ENCODE results near the gene CCDC192. TPM values are rescaled to one million over a fixed set of nuclear protein-coding genes. Genes with fewer than 3 reads are reported as not detected.
"Not testable (repeated sequence)": the region's sequence is repeated elsewhere in the genome, so short reads cannot be mapped to it uniquely, and the experiment has no call there.

The CCDC192 gene
- total and polyA plus RNA-seq, 2 experiments from 2014 or later: 0.92 TPM; not detected in 1

DNA sequence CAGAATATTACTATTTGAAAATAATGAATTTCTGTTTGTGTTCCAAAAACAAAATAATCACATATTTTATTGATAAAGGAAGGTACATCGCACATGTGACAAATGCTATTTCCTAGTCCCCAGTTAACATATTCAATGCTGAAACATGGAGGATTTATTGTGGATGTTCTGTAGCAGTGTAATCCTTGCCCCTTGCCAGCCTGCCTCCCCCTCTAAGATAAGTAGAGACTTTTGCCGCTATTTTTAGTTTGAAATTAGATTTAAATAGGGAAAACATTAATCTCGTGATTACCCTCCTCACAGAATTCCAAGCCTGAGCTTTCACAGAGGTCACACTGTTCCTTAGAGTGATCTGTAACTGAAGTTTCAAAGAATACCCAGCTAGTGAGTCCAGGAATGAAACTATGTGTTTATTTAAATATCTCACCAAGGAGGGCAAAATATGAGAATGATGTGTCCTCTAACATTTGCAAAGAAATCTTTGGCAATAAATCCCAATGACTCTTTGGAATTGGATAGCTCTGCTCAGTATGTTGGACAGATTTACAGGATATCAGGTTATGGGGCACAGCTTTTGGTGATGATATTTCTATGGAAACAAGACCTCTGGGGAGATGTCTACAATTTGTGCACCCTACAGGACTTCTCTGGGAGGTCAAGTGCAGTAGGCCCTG lies 37.0 kb upstream of the CCDC192 start:
- Histone ChIP-seq H3K4me1 (ENCODE audit: low read depth) (peaks cover 4% of the 10 kb centered on the region), H3K4me3 (no peak overlapping the region), H3K27me3 (no peaks in the 10 kb centered on the region), H3K27ac (no peak overlapping the region), H3K36me3 (no peaks in the 10 kb centered on the region), H3K9me3 (ENCODE audit: low read depth) (no peaks in the 10 kb centered on the region)
- TF ChIP-seq, protein P1, sequence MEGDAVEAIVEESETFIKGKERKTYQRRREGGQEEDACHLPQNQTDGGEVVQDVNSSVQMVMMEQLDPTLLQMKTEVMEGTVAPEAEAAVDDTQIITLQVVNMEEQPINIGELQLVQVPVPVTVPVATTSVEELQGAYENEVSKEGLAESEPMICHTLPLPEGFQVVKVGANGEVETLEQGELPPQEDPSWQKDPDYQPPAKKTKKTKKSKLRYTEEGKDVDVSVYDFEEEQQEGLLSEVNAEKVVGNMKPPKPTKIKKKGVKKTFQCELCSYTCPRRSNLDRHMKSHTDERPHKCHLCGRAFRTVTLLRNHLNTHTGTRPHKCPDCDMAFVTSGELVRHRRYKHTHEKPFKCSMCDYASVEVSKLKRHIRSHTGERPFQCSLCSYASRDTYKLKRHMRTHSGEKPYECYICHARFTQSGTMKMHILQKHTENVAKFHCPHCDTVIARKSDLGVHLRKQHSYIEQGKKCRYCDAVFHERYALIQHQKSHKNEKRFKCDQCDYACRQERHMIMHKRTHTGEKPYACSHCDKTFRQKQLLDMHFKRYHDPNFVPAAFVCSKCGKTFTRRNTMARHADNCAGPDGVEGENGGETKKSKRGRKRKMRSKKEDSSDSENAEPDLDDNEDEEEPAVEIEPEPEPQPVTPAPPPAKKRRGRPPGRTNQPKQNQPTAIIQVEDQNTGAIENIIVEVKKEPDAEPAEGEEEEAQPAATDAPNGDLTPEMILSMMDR (IDR thresholded peaks at IDR 0.05; ENCODE audit: low read depth, low read length): no peak
- DNase-seq (ENCODE audit: low read depth in 1 of 2, low spot score in 1 of 2): no peak

- TF ChIP-seq, protein P1 (IDR thresholded peaks at IDR 0.05; ENCODE audit: low read depth, low read length): no peak
- Histone ChIP-seq H3K4me3 (no peak overlapping the region), H3K36me3 (no peaks in the 10 kb centered on the region), H3K4me1 (ENCODE audit: low read depth) (peaks cover 4% of the 10 kb centered on the region), H3K27me3 (no peaks in the 10 kb centered on the region), H3K27ac (no peak overlapping the region), H3K9me3 (ENCODE audit: low read depth) (no peaks in the 10 kb centered on the region)
- DNase-seq (ENCODE audit: low read depth in 1 of 2, low spot score in 1 of 2): no peak
Observed at GRCh38 chr5:127667926-127668325, 35.3 kb upstream of the CCDC192 start.

- H3K36me3 ChIP-seq: no peaks in the 10 kb centered on the region
- TF ChIP-seq, protein P1 (IDR thresholded peaks at IDR 0.05; ENCODE audit: low read depth, low read length): no peak
- H3K4me1 ChIP-seq (ENCODE audit: low read depth): peaks cover 1% of the 10 kb centered on the region
- no peak overlapping the region for H3K4me3 ChIP-seq
- no peak for DNase-seq (ENCODE audit: low read depth in 1 of 2, low spot score in 1 of 2)
- H3K27me3 ChIP-seq: no peaks in the 10 kb centered on the region
- no peaks in the 10 kb centered on the region for H3K9me3 ChIP-seq (ENCODE audit: low read depth)
- no peak overlapping the region for H3K27ac ChIP-seq
Observed at GRCh38 chr5:127671218-127671617, 32.0 kb upstream of the CCDC192 start.

DNA sequence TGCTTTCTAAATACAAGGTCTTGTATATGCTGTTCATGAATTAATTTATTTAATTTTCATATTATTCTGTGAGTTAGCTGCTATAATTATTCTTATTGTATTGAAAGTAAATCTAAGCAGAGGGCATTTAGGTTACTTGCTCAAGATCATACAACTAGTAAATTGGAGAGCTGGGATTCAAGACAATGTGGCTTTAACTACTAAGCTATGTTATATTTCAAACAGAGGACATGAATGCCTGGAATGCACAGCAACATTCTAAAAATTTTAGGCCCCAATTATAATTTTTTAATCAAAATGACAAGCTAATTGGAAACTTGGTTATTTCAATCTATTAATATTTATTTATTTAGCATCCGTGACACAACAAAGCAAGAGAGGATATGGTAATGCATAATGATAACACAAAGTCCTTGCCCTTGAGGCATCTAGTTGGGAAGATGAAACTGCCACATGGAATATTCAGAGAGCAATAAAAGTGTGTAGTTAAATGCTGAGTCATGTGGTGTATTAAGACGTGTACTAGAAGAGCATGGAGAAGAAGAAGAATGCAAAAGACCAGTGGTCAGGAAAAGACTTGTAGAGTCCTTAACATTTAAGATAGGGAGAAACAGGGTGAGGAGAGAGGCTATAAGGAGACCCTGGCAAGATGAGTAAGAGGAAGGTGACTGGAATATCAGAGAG lies 29.9 kb upstream of the CCDC192 start:
- Histone ChIP-seq H3K27me3 (no peaks in the 10 kb centered on the region), H3K27ac (no peak overlapping the region), H3K4me1 (ENCODE audit: low read depth) (no peaks in the 10 kb centered on the region), H3K4me3 (no peak overlapping the region), H3K36me3 (no peaks in the 10 kb centered on the region), H3K9me3 (ENCODE audit: low read depth) (no peaks in the 10 kb centered on the region)
- TF ChIP-seq, protein P1 (IDR thresholded peaks at IDR 0.05; ENCODE audit: low read depth, low read length): no peak
- no peak for DNase-seq (ENCODE audit: low read depth in 1 of 2, low spot score in 1 of 2)

DNA sequence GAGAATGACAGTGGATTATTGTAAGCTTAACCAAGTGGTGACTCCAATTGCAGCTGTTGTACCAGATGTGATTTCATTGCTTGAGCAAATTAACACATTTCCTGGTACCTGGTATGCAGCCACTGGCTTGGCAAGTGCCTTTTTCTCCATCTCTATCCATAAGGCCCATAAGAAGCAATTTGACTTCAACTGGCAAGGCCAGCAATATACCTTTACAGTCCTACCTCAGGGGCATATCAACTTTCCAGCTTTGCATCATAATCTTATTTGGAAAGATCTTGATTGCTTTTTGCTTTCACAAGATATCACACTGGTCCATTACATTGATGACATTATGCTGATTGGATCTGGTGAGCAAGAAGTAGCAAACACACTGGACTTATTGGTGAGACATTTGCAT lies 26.2 kb upstream of the CCDC192 start:
- H3K27me3 ChIP-seq; H3K36me3 ChIP-seq; H3K9me3 ChIP-seq (ENCODE audit: low read depth); H3K4me3 ChIP-seq; H3K4me1 ChIP-seq (ENCODE audit: low read depth); DNase-seq (ENCODE audit: low read depth in 1 of 2, low spot score in 1 of 2); H3K27ac ChIP-seq: not testable (repeated sequence)

- not testable (repeated sequence) for H3K4me1 ChIP-seq (ENCODE audit: low read depth); DNase-seq (ENCODE audit: low read depth in 1 of 2, low spot score in 1 of 2); H3K27me3 ChIP-seq; H3K9me3 ChIP-seq (ENCODE audit: low read depth); H3K4me3 ChIP-seq; H3K36me3 ChIP-seq; H3K27ac ChIP-seq
Observed at GRCh38 chr5:127679691-127680330, 23.4 kb upstream of the CCDC192 start.
